ENCODE results near the gene TRAFD1. TPM values are rescaled to one million over a fixed set of nuclear protein-coding genes. Genes with fewer than 3 reads are reported as not detected.
A peak's percentile ranks its signal among the peaks of the same experiment; 100 is the strongest.

TRAFD1 gene
- total and polyA plus RNA-seq, 8 donors = 40.1 to 46.2 (median 42.6) TPM

- no peaks in the 10 kb centered on the region for H3K9me3 ChIP-seq
- H3K27ac ChIP-seq = no peak overlapping the region
- H3K4me1 ChIP-seq = no peaks in the 10 kb centered on the region
- no peak overlapping the region for H3K4me3 ChIP-seq
- no peak for ATAC-seq
- TF ChIP-seq CTCF (IDR thresholded peaks at IDR 0.05) = no peak
- H3K27me3 ChIP-seq = no peaks in the 10 kb centered on the region
- intact Hi-C loops (cut with DNase I) = no loop called here
- peaks cover 0 to 81% of the 10 kb centered on the region in 2 donors for H3K36me3 ChIP-seq
- DNase-seq = peak in 2 of 4 donors; percentile 6 to 37
These were observed 36.4 kb downstream of the TRAFD1 start for GRCh38 chr12:112161711-112162110.

- ATAC-seq = no peak
- H3K4me1 ChIP-seq = no peaks in the 10 kb centered on the region
- DNase-seq = peak in 2 of 4 donors; percentile 12 to 46
- H3K36me3 ChIP-seq = peaks cover 0 to 82% of the 10 kb centered on the region in 2 donors
- no peak overlapping the region for H3K27ac ChIP-seq
- intact Hi-C loops (cut with DNase I) = no loop called here
- H3K4me3 ChIP-seq = no peak overlapping the region
- no peaks in the 10 kb centered on the region for H3K27me3 ChIP-seq
- no peaks in the 10 kb centered on the region for H3K9me3 ChIP-seq
- no peak for TF ChIP-seq CTCF (IDR thresholded peaks at IDR 0.05)
These were observed 37.0 kb downstream of the TRAFD1 start for GRCh38 chr12:112162241-112162790.

- intact Hi-C loops (cut with DNase I) = no loop called here
- no peaks in the 10 kb centered on the region for H3K27me3 ChIP-seq
- H3K27ac ChIP-seq = no peak overlapping the region
- ATAC-seq = no peak
- H3K4me1 ChIP-seq = no peaks in the 10 kb centered on the region
- TF ChIP-seq CTCF (IDR thresholded peaks at IDR 0.05) = no peak
- H3K9me3 ChIP-seq = no peaks in the 10 kb centered on the region
- peak in 1 of 4 donors; percentile 13 for DNase-seq
- H3K4me3 ChIP-seq = no peak overlapping the region
- H3K36me3 ChIP-seq = peaks cover 0 to 84% of the 10 kb centered on the region in 2 donors
These were observed 37.7 kb downstream of the TRAFD1 start for GRCh38 chr12:112163056-112163455.

- TF ChIP-seq CTCF (IDR thresholded peaks at IDR 0.05) = no peak
- Histone ChIP-seq H3K27me3 (no peaks in the 10 kb centered on the region), H3K4me3 (no peak overlapping the region), H3K9me3 (no peaks in the 10 kb centered on the region), H3K27ac (no peak overlapping the region), H3K4me1 (no peaks in the 10 kb centered on the region), H3K36me3 (peaks cover 0 to 84% of the 10 kb centered on the region in 2 donors)
- intact Hi-C loops (cut with DNase I) = no loop called here
- peak in 2 of 4 donors; percentile 21 to 67 for DNase-seq
- ATAC-seq = no peak
These were observed 38.2 kb downstream of the TRAFD1 start for GRCh38 chr12:112163471-112163991.

- ATAC-seq (no peak), DNase-seq (peak in 1 of 4 donors; percentile 66)
- intact Hi-C loops (cut with DNase I) = no loop called here
- peaks cover 0 to 84% of the 10 kb centered on the region in 2 donors for H3K36me3 ChIP-seq
- H3K9me3 ChIP-seq = no peaks in the 10 kb centered on the region
- no peaks in the 10 kb centered on the region for H3K27me3 ChIP-seq
- H3K27ac ChIP-seq = no peak overlapping the region
- H3K4me3 ChIP-seq = no peak overlapping the region
- H3K4me1 ChIP-seq = no peaks in the 10 kb centered on the region
- no peak for TF ChIP-seq CTCF (IDR thresholded peaks at IDR 0.05)
These were observed 38.8 kb downstream of the TRAFD1 start for GRCh38 chr12:112164011-112164660.

Data from left lung (tissue), 10 donors.